AG04450 (cell line): ENCODE measurements around the gene AMIGO2. TPM values are rescaled to one million over a fixed set of nuclear protein-coding genes. Genes with fewer than 3 reads are reported as not detected.

Experiments used
- CTCF ChIA-PET: fragments of 300-600, 350-600 bp; formaldehyde crosslinking; extraction: SDS; loops from one replicate; lab custom pipeline; 2022; ENCODE audit warnings: antibody characterized with exemption, inconsistent platforms; lab: Charles Lee
- POLR2A ChIA-PET: fragments of 350-600 bp; formaldehyde crosslinking; extraction: SDS; loops from one replicate; lab custom pipeline; 2021; ENCODE audit warnings: antibody characterized with exemption, inconsistent platforms; lab: Yijun Ruan, JAX
- DNase-seq: peaks from one replicate; pipeline ENCODE4 v3.0.0-alpha.2; 2011; ENCODE audit warnings: low read depth, low spot score
- H3K27ac ChIP-seq: one replicate; pipeline ENCODE4 v1.5.1; 2012; ENCODE audit warnings: low read depth, low read length, control low read depth
- H3K27me3 ChIP-seq: one replicate; pipeline ENCODE4 v1.6.0; 2012; ENCODE audit warnings: low read length; ENCODE audit not compliant: control insufficient read depth, insufficient read depth
- H3K4me3 ChIP-seq: 2 replicates; pipeline ENCODE4 v1.5.1; 2011; ENCODE audit warnings: mild to moderate bottlenecking, low read depth, low read length, control low read depth
- H3K9me3 ChIP-seq: 2 replicates; pipeline ENCODE4 v1.5.1; 2012; ENCODE audit warnings: low read length; ENCODE audit not compliant: control insufficient read depth, insufficient read depth
- polyA minus RNA-seq: library from RNA; depleted of rRNA, polyadenylated mRNA; stranded (reverse); fragments of >200 nt; gene quantifications from 2 replicates; pipeline ENCODE4 v1.2.3, GENCODE V29; 2011; rRNA and poly(A)+ RNA removed
- polyA plus RNA-seq: library from polyadenylated mRNA; depleted of rRNA; stranded (reverse); fragments of >200 nt; gene quantifications from 2 replicates; pipeline ENCODE4 v1.2.3, GENCODE V29; 2011; rRNA removed
- TF ChIP-seq, protein P1 (sequence below): IDR thresholded peaks from 2 replicates; pipeline ENCODE4 v1.5.1; 2011; ENCODE audit warnings: low read depth, low read length, control low read depth, inconsistent platforms

The AMIGO2 gene, protein sequence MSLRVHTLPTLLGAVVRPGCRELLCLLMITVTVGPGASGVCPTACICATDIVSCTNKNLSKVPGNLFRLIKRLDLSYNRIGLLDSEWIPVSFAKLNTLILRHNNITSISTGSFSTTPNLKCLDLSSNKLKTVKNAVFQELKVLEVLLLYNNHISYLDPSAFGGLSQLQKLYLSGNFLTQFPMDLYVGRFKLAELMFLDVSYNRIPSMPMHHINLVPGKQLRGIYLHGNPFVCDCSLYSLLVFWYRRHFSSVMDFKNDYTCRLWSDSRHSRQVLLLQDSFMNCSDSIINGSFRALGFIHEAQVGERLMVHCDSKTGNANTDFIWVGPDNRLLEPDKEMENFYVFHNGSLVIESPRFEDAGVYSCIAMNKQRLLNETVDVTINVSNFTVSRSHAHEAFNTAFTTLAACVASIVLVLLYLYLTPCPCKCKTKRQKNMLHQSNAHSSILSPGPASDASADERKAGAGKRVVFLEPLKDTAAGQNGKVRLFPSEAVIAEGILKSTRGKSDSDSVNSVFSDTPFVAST
- polyA plus RNA-seq = 15.5 and 18.7 TPM in 2 replicates
- 8.4 and 10.0 TPM in 2 replicates for polyA minus RNA-seq

DNA sequence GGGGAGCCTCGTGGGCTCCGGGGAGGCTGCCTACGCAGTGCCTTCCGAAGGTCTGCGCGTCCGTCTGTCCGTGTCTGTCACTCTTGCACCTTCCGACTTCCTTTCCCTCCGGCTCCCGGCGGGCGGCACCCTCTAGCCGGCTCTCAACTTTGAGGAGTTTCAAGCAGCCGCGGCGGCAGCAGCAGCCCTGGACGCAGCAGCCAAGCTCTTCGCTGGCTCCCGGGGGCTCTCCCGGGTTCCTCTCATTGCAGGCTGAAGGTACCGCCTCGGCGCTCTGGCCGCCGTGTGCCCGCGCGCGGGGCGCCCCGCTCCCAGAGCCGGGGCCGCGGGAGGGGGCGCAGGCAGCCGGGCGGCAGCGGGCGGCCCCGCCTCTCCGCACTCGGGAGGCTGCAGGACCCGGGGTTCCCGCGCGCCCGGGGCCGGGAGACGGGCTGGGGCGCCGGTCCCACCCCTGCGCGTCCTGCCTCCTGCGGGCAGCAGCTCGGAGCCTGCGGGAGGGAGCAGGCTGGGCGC is at the start of gene AMIGO2, which contains the start of gene PCED1B:
AMIGO2 (minus strand) TSS at position 492 of the 513 bp plus-strand sequence. CDS start 957 bp downstream, outside the sequence.
PCED1B (plus strand) TSS at position 154 of the 513 bp plus-strand sequence. CDS start 155,443 bp downstream, outside the sequence.
- Histone ChIP-seq H3K27me3 (no peaks in the 10 kb centered on the region), H3K27ac (peak within 1 kb of the TSS; percentile 78), H3K4me3 (peak within 1 kb of the TSS; percentile 80), H3K9me3 (no peaks in the 10 kb centered on the region)
- POLR2A ChIA-PET = interaction anchor here (0.7 to 1.2 kb wide), 2 partner anchors 223 to 298 kb away, joined by 3 read pairs; no protein-coding TSS in a partner anchor
- DNase-seq = no peak
- CTCF ChIA-PET = interaction anchor here (0.9 to 2.2 kb wide), 5 partner anchors 9 to 607 kb away, joined by 3 to 21 read pairs (median 5); no protein-coding TSS in a partner anchor
- TF ChIP-seq, protein P1, sequence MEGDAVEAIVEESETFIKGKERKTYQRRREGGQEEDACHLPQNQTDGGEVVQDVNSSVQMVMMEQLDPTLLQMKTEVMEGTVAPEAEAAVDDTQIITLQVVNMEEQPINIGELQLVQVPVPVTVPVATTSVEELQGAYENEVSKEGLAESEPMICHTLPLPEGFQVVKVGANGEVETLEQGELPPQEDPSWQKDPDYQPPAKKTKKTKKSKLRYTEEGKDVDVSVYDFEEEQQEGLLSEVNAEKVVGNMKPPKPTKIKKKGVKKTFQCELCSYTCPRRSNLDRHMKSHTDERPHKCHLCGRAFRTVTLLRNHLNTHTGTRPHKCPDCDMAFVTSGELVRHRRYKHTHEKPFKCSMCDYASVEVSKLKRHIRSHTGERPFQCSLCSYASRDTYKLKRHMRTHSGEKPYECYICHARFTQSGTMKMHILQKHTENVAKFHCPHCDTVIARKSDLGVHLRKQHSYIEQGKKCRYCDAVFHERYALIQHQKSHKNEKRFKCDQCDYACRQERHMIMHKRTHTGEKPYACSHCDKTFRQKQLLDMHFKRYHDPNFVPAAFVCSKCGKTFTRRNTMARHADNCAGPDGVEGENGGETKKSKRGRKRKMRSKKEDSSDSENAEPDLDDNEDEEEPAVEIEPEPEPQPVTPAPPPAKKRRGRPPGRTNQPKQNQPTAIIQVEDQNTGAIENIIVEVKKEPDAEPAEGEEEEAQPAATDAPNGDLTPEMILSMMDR = peak; percentile 54

DNA sequence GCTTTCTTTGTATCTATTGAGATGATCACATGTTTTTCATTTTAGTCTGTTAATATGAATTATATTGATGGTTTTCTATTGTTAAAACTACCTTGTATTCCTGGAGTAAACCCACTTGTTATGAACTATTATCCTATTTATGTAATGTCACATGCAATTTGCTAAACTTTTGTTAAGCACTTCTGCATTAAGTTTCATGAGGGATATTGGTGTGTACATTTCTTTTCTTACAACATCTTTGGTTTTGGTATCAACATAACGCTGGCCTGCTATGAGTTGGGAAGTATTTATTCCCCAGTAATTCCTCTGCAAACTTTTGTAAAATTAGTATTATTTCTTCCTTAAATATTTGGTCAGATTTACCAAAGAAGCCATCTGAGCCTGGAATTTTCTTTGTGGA is 46.5 kb upstream of the AMIGO2 start:
- POLR2A ChIA-PET = no interaction called here
- H3K27ac ChIP-seq = no peak overlapping the region
- H3K9me3 ChIP-seq = no peaks in the 10 kb centered on the region
- TF ChIP-seq, protein P1 = no peak
- DNase-seq = no peak
- H3K4me3 ChIP-seq = no peak overlapping the region
- H3K27me3 ChIP-seq = no peaks in the 10 kb centered on the region
- CTCF ChIA-PET = no interaction called here

DNA sequence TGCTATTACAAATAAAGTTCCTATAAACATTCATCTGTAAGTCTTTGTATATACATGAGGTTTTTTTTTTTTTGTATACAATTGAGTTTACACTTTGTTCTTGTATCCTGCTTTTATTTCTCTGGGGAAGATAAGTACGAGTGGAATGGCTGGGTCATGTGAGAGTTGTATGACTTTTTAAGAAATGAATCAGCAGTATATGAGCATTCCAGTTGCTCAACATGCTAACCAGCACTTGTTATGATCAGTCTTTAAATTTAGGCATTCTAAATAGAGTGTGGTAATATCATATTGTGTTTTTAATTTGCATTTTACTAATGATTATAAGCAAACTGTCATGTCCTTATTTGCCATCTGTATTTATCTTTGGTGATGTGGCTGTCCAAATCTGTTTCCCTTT is 44.7 kb upstream of the AMIGO2 start:
- ChIA-PET POLR2A (no interaction called here), CTCF (no interaction called here)
- DNase-seq = no peak
- Histone ChIP-seq H3K9me3 (no peaks in the 10 kb centered on the region), H3K27ac (no peak overlapping the region), H3K4me3 (no peak overlapping the region), H3K27me3 (no peaks in the 10 kb centered on the region)
- TF ChIP-seq, protein P1 = no peak

DNA sequence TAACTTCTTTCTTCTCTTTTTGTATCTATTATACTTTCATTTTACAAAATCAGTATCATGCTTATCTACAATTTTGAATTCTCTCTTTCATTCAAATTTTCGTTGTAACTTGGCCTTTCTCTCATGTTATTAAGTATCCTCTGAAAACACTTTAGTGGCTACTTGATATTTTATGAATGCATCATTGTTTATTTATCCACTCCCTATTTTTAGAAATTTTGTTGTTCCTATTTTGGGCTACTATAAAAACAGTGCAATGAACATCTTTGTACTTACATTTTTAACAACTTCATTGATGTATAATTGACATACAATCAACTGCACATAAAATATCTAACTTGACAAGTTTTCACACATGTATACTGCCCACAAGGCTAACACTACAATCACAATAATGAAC is 44.0 kb upstream of the AMIGO2 start:
- Histone ChIP-seq H3K27me3 (no peaks in the 10 kb centered on the region), H3K9me3 (no peaks in the 10 kb centered on the region), H3K27ac (no peak overlapping the region), H3K4me3 (no peak overlapping the region)
- no peak for DNase-seq
- POLR2A ChIA-PET = no interaction called here
- TF ChIP-seq, protein P1 = no peak
- CTCF ChIA-PET = no interaction called here

DNA sequence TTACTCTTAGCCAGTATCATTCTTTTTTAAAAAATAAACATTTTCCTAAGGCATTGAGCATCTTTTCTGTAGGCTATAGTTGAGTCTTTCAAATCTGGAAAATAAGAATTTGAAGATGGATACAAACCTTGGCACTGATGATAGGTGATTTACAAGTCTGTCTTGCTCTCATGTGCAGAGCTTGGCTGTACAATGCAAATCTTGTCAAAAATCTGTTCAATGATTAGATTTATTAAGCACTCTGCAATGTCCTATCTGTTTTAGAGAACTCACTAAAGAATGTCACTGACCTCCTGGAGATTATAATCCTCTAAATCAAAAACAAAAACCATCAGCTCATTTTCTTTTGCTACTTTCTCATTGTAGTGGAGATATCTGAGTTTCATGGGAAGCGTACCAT is 42.8 kb upstream of the AMIGO2 start:
- Histone ChIP-seq H3K27me3 (no peaks in the 10 kb centered on the region), H3K9me3 (no peaks in the 10 kb centered on the region), H3K4me3 (no peak overlapping the region), H3K27ac (no peak overlapping the region)
- no peak for DNase-seq
- TF ChIP-seq, protein P1 = no peak
- CTCF ChIA-PET = no interaction called here
- POLR2A ChIA-PET = no interaction called here
